Neural crest cell (in vitro differentiated cells): ENCODE results near the gene PEAK1. TPM values are rescaled to one million over a fixed set of nuclear protein-coding genes. Genes with fewer than 3 reads are reported as not detected.
A peak's percentile ranks its signal among the peaks of the same experiment; 100 is the strongest.

Experiments
- DNase-seq: peaks from one replicate; pipeline ENCODE4 v3.0.0; 2021; ENCODE audit warnings: low read depth, mixed read lengths, low spot score
- H3K27ac Mint-ChIP-seq: one replicate; pipeline ENCODE4 v1.8.0; 2021; ENCODE audit warnings: mild to moderate bottlenecking, mixed read lengths; ENCODE audit not compliant: unreplicated experiment
- H3K27me3 Mint-ChIP-seq: 2 replicates; pipeline ENCODE4 v1.8.0; 2021; ENCODE audit warnings: low read depth, mild to moderate bottlenecking, mixed read lengths
- H3K36me3 Mint-ChIP-seq: 2 replicates; pipeline ENCODE4 v1.8.0; 2021; ENCODE audit warnings: low read depth, mild to moderate bottlenecking, mixed read lengths
- H3K4me1 Mint-ChIP-seq: 2 replicates; pipeline ENCODE4 v1.8.0; 2021; ENCODE audit warnings: mixed read lengths
- H3K4me3 Mint-ChIP-seq: one replicate; pipeline ENCODE4 v1.8.0; 2021; ENCODE audit warnings: mild to moderate bottlenecking, mixed read lengths
- H3K9me3 Mint-ChIP-seq: 2 replicates; pipeline ENCODE4 v1.8.0; 2021; ENCODE audit warnings: mixed read lengths
- total RNA-seq: library from RNA; stranded (reverse); gene quantifications from 2 replicates; pipeline ENCODE4 v1.2.1, GENCODE V29; 2021
- TF ChIP-seq, protein P1 (sequence below): fragments of 200-600 bp; sonication (generic); conservative IDR thresholded peaks from 2 replicates; pipeline ENCODE4 v1.5.0; 2021; ENCODE audit warnings: antibody characterized with exemption, mild to moderate bottlenecking

The PEAK1 gene
- total RNA-seq, 1 donor from 2014 or later = 26.0 TPM

DNA sequence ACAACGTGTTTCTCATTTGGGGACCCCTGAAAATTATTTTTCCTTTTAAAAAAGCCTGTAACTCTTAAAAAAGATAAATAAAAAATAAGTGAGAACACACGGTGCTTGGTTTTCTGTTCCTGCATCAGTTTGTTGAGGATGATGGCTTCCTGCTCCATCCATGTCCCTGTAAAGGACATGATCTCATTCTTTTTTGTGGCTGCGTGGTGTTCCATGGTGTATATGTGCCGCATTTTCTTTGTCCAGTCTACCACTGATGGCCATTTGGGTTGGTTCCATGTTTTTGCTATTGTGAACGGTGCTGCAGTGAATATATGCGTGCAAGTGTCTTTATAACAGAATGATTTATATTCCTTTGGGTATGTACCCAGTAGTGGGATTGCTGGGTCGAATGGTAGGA, 351.3 kb downstream of the PEAK1 start:
- Mint-ChIP-seq H3K4me1 (peaks cover 49% of the 10 kb centered on the region), H3K36me3 (peaks cover 2% of the 10 kb centered on the region), H3K4me3 (peak overlapping the region; percentile 26), H3K27ac (no peak overlapping the region), H3K9me3 (no peaks in the 10 kb centered on the region), H3K27me3 (no peaks in the 10 kb centered on the region)
- TF ChIP-seq, protein P1, sequence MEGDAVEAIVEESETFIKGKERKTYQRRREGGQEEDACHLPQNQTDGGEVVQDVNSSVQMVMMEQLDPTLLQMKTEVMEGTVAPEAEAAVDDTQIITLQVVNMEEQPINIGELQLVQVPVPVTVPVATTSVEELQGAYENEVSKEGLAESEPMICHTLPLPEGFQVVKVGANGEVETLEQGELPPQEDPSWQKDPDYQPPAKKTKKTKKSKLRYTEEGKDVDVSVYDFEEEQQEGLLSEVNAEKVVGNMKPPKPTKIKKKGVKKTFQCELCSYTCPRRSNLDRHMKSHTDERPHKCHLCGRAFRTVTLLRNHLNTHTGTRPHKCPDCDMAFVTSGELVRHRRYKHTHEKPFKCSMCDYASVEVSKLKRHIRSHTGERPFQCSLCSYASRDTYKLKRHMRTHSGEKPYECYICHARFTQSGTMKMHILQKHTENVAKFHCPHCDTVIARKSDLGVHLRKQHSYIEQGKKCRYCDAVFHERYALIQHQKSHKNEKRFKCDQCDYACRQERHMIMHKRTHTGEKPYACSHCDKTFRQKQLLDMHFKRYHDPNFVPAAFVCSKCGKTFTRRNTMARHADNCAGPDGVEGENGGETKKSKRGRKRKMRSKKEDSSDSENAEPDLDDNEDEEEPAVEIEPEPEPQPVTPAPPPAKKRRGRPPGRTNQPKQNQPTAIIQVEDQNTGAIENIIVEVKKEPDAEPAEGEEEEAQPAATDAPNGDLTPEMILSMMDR = no peak
- DNase-seq = no peak

DNA sequence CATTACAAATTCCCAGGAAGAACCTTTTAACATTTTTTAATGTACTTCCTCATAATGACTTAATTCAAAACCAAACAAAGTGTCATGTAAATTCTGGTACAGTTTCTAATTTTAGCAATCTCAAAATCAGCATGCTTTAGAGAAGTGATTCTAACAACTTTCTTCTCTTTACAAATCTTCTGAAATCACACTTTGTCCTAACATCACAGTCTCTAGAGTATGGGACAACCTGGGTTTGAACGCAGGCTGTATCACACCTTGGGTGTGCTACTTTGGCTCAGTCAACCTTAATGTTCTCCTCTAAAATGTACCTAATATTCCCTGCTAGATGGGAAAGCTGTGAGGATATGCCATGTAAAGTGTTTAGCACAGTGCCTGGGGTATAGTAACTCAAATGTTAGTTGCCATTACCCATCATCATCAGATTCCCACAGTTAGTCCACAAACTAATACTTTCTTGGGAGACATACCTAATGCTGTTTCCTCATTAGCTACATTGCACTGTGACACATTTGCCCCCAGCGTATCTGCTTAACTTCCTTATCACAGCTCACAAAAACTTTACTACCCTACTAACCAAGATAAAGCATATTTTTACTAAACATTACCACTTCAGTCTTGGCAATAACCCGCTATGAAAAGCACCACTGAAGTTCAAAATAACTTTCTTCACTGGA, 352.1 kb downstream of the PEAK1 start:
- no peaks in the 10 kb centered on the region for H3K27me3 Mint-ChIP-seq
- H3K4me3 Mint-ChIP-seq = peak overlapping the region; percentile 27
- no peak for DNase-seq
- H3K27ac Mint-ChIP-seq = no peak overlapping the region
- peaks cover 49% of the 10 kb centered on the region for H3K4me1 Mint-ChIP-seq
- TF ChIP-seq, protein P1 = no peak
- no peaks in the 10 kb centered on the region for H3K9me3 Mint-ChIP-seq
- peaks cover 2% of the 10 kb centered on the region for H3K36me3 Mint-ChIP-seq

DNA sequence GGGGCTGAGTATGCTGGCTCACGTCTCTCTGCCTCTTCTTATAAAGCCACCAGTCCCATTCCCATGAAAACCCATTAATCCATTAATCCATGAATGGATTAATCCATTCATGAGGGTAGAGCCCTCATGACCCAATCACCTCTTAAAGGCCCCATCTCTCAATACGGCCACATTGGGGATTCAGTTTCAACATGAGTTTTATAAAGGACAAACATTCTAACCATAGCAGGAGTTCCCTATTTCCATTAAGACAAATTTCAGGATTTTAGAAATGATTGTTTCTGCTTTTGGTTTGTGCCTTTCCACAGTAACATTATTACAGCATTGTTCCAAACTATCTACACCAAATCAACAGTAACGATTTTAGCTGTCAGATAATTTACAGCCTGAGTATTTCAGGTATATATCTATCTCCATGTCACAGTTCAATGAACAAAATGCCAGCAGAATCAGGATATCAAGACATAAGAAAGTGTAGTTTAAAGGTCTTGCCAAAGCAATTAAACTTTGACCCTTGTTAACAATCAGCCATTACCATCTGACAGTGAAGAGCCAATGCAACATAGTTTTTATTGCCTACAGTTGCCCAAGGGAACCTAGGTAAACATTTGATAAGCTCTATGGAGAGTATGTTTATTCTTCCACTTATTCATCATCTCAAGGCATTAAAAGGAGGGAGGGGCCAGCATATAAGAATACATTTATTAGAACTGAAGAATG, 352.8 kb downstream of the PEAK1 start:
- H3K27me3 Mint-ChIP-seq = no peaks in the 10 kb centered on the region
- no peaks in the 10 kb centered on the region for H3K9me3 Mint-ChIP-seq
- H3K36me3 Mint-ChIP-seq = peaks cover 2% of the 10 kb centered on the region
- peak overlapping the region; percentile 36 for H3K4me3 Mint-ChIP-seq
- peaks cover 54% of the 10 kb centered on the region for H3K4me1 Mint-ChIP-seq
- TF ChIP-seq, protein P1 = no peak
- no peak overlapping the region for H3K27ac Mint-ChIP-seq
- DNase-seq = no peak

DNA sequence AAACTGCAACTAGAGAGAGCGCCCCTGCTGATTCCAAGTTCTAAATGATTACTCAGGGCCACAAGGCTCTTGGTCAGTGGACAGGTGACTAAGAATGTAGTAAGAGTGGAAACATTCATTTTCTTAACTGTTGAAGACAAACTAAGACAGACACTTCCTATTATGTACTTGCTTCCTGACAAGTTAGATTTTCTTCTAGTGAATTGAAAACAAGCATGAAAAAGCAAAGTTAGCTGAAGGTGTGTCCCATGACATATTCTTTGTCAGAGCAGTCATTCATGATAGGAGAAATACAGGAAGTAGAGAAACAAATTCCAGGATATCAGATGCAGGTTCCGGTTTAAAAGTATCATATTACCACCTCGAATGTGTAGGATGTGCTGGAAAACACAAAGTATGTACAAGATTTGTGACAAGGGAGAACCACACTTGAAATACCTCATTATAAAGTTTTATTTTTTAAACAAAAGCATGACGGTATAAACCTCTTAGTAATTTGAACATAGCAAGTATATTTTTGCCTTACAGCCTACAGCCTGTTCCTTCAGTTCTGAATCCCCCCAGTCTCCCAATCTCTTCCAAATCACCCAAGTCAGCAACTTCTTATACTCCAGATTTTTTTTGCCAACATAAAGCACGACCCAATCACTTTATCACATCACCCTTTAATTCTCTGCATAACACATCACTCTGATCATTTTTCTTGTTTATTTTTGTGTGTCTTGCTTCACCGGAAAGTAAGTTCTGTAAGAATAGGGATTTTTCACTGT, 355.2 kb downstream of the PEAK1 start:
- DNase-seq = no peak
- peaks cover 58% of the 10 kb centered on the region for H3K4me1 Mint-ChIP-seq
- TF ChIP-seq, protein P1 = no peak
- H3K36me3 Mint-ChIP-seq = peaks cover 2% of the 10 kb centered on the region
- no peaks in the 10 kb centered on the region for H3K9me3 Mint-ChIP-seq
- no peaks in the 10 kb centered on the region for H3K27me3 Mint-ChIP-seq
- no peak overlapping the region for H3K4me3 Mint-ChIP-seq
- H3K27ac Mint-ChIP-seq = no peak overlapping the region

DNA sequence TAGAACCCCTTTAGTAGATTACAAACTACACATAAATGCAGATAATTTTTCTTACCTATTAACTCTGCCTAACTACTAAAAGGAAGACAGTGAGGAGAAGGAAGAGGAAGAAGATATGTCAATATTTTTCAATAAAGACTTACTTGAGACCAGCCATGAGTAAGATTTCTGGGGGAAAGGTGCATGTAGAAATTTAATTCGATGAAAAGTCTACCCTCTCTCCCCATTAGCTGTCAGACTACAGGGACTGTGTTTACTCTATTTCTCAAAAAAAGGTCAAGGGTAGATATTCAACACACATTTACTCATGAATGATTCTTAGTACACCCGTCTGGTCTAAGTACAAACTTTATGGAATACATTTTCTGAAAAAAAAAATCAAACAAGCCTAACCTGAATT, 355.8 kb downstream of the PEAK1 start:
- Mint-ChIP-seq H3K27me3 (no peaks in the 10 kb centered on the region), H3K4me3 (no peak overlapping the region), H3K9me3 (no peaks in the 10 kb centered on the region), H3K27ac (no peak overlapping the region), H3K4me1 (peaks cover 56% of the 10 kb centered on the region), H3K36me3 (peaks cover 2% of the 10 kb centered on the region)
- TF ChIP-seq, protein P1 = no peak
- DNase-seq = no peak
